Measurements from ENCODE around the gene THBS3. TPM values are rescaled to one million over a fixed set of nuclear protein-coding genes. Genes with fewer than 3 reads are reported as not detected.

THBS3 gene
- total RNA-seq: 10 to 100 TPM; 28.2 to 31.5 TPM

DNA sequence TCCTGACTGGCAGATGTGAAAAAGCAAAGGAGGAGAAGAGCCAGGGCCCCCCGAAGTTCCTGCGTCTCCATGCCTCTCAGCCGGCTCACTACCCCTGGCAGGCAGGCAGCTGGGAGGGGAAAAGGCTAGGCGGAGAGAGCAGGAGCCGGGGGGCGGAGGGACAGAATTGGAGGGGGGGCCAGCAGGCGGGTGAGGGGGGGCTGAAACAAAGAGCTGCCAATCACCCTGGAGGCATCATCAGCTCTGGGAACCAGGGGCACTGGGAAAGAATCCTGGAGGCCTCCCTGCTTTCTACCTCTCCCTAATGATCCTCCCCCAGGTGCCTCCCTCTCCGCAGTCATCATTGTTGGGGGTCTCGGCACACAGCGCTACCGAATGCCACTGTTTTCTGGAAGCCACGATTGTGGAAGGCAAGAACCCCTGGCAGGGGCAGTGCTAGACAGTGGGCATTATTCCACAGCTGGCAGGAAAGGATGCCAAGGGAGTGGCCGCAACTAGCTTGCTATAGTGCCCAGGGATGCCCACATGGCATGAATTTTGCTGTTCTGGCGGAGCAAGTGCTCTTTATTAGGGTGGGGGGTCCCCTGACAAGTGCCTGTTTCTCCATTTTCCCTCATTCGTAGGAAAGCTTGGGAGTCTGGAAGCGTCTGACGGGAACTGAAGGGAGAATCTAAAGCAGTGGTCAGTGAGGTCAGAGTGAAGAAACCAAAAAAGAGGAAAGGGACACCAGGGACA, at the start of gene THBS3:
Gene THBS3 (minus strand): TSS at position 92 of the 735 bp plus-strand sequence. CDS start 21 bp downstream, at position 71.

GRCh38 chr1:155255243-155256007, 47.7 kb upstream of the THBS3 start, which contains the start of gene ENTREP3:
ENTREP3 (minus strand) TSS chr1:155255483; CDS start chr1:155254877, 606 bp downstream.

DNA sequence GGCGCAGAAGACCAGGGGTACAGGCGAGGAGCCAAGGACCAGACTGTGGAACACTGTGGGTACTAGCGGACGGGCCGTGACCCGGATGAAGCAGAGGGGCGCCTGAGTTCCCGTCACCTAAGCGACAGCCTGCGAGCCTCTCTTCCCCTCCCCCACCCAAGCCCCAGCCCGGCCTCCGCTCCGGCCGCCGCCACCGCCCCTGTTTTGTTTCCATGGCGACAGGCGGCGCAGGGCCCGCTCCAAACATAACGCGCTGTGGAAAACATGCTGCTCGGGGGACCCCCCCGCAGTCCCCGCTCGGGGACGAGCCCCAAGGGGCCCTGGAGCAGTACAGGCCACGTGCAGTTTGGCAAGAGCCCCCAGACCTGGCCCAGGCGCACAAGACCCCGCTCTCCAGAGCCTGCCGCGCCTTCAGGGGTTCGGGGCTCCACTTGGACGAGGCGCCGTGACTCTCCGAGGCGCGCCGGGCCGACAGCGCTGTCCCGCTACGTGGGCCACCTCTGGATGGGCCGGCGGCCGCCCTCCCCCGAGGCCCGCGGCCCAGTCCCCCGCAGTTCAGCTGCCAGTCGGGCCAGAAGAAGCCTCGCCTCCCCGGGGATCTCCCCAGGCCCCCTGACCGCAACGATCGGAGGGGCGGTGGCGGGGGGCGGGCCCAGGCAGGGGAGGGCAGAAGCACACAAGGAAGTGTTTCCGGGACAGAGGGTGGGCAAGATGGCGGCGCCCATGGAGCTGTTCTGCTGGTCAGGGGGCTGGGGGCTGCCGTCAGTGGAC, 1.0 kb upstream of the THBS3 start, which contains the start of gene MTX1:
Gene MTX1 (plus strand): TSS at position 155 of the 771 bp plus-strand sequence. CDS start 110 bp downstream, at position 265.

GRCh38 chr1:155173478-155174323, 34.0 kb downstream of the THBS3 start, which contains the start of gene TRIM46:
TRIM46 (plus strand) TSS chr1:155173849; CDS start chr1:155173967, 118 bp downstream.

GRCh38 chr1:155172732-155173477, 34.8 kb downstream of the THBS3 start, which contains the start of gene KRTCAP2:
KRTCAP2 (minus strand) TSS chr1:155173304; CDS start chr1:155173224, 80 bp downstream.

Other genes starting within 250 kb of the THBS3 start
- gene PYGO2, start 246.1 kb downstream of the THBS3 start, total RNA-seq: 10 to 100 TPM; 42.7 to 43.0 TPM
- gene SHC1, start 237.2 kb downstream of the THBS3 start, total RNA-seq: 10 to 100 TPM; 66.7 to 72.8 TPM
- 100 to 1,000 TPM; 104 to 118 TPM for gene CKS1B, start 233.2 kb downstream of the THBS3 start, total RNA-seq
- gene FLAD1, start 224.6 kb downstream of the THBS3 start, total RNA-seq: 10 to 100 TPM; 34.2 to 38.9 TPM
- gene LENEP, start 214.3 kb downstream of the THBS3 start, total RNA-seq: 1 to 10 TPM in 1 of 2 experiments, under 1 TPM in 1; 0.63 to 1.2 TPM
- gene ZBTB7B, start 205.1 kb downstream of the THBS3 start, total RNA-seq: 100 to 1,000 TPM; 119 TPM
- gene DCST2, start 174.1 kb downstream of the THBS3 start, total RNA-seq: 1 to 10 TPM in 1 of 2 experiments, under 1 TPM in 1; 0.79 to 1.2 TPM
- not detected for gene DCST1, start 174.1 kb downstream of the THBS3 start, total RNA-seq
- gene ADAM15, start 156.6 kb downstream of the THBS3 start, total RNA-seq: 10 to 100 TPM; 50.6 to 50.7 TPM
- gene EFNA4, start 144.2 kb downstream of the THBS3 start, total RNA-seq: 1 to 10 TPM; 9.0 to 9.6 TPM
- gene EFNA3, start 129.1 kb downstream of the THBS3 start, total RNA-seq: 1 to 10 TPM; 4.1 to 4.2 TPM
- gene EFNA1, start 80.0 kb downstream of the THBS3 start, total RNA-seq: under 1 TPM; 0.25 to 0.26 TPM
- 10 to 100 TPM; 44.1 to 49.0 TPM for gene SLC50A1, start 72.0 kb downstream of the THBS3 start, total RNA-seq
- 10 to 100 TPM; 60.3 to 66.8 TPM for gene DPM3, start 67.4 kb downstream of the THBS3 start, total RNA-seq
- 100 to 1,000 TPM; 173 to 190 TPM for gene KRTCAP2, start 34.6 kb downstream of the THBS3 start, total RNA-seq
- gene TRIM46, start 34.0 kb downstream of the THBS3 start, total RNA-seq: 10 to 100 TPM; 16.4 to 19.1 TPM
- 10 to 100 TPM; 30.3 to 30.6 TPM for gene MTX1, start 798 bp upstream of the THBS3 start, total RNA-seq
- 10 to 100 TPM; 21.1 to 23.2 TPM for gene ENTREP3, start 47.6 kb upstream of the THBS3 start, total RNA-seq
- gene SCAMP3, start 54.5 kb upstream of the THBS3 start, total RNA-seq: 10 to 100 TPM; 83.3 to 85.5 TPM
- 100 to 1,000 TPM; 100 to 104 TPM for gene CLK2, start 65.6 kb upstream of the THBS3 start, total RNA-seq
- gene HCN3, start 69.6 kb upstream of the THBS3 start, total RNA-seq: 1 to 10 TPM; 4.3 TPM
- not detected for gene PKLR, start 93.5 kb upstream of the THBS3 start, total RNA-seq
- gene FDPS, start 101.0 kb upstream of the THBS3 start, total RNA-seq: 100 to 1,000 TPM; 277 to 292 TPM
- 10 to 100 TPM; 22.4 to 24.5 TPM for gene RUSC1, start 113.0 kb upstream of the THBS3 start, total RNA-seq

All from activated naive CD4-positive, alpha-beta T cell treated with anti-CD3 and anti-CD28 coated beads, Interleukin-2, amount 10 ng/mL, durations not matched to agents 5 hours and 36 hours (primary cell).